DND-41 (cell line): Measurements from ENCODE around the gene NIPAL3.

Source experiments
- EZH2 ChIP-seq: IDR thresholded peaks from 3 replicates; pipeline ENCODE4 v1.6.1; 2012; ENCODE audit warnings: borderline replicate concordance, low read depth, mild to moderate bottlenecking, moderate library complexity, low read length, inconsistent platforms; ENCODE audit not compliant: severe bottlenecking
- TF ChIP-seq, protein P1 (sequence below): IDR thresholded peaks from 2 replicates; pipeline ENCODE4 v1.5.1; 2012; ENCODE audit warnings: borderline replicate concordance, low read length, moderate library complexity, mild to moderate bottlenecking; ENCODE audit not compliant: poor library complexity, severe bottlenecking; ENCODE audit errors: extremely low read depth

GRCh38 chr1:24386241-24386640 is 29.4 kb upstream of the NIPAL3 start:
- TF ChIP-seq, protein P1, sequence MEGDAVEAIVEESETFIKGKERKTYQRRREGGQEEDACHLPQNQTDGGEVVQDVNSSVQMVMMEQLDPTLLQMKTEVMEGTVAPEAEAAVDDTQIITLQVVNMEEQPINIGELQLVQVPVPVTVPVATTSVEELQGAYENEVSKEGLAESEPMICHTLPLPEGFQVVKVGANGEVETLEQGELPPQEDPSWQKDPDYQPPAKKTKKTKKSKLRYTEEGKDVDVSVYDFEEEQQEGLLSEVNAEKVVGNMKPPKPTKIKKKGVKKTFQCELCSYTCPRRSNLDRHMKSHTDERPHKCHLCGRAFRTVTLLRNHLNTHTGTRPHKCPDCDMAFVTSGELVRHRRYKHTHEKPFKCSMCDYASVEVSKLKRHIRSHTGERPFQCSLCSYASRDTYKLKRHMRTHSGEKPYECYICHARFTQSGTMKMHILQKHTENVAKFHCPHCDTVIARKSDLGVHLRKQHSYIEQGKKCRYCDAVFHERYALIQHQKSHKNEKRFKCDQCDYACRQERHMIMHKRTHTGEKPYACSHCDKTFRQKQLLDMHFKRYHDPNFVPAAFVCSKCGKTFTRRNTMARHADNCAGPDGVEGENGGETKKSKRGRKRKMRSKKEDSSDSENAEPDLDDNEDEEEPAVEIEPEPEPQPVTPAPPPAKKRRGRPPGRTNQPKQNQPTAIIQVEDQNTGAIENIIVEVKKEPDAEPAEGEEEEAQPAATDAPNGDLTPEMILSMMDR: no peak
- TF ChIP-seq EZH2: no peak
